Loucy (cell line): Measurements from ENCODE around the gene DAB1.

Source experiments
- CTCF ChIP-seq: fragments of 200-600 bp; sonication (generic); conservative IDR thresholded peaks from 2 replicates; pipeline ENCODE4 v1.5.1; 2014; ENCODE audit warnings: mild to moderate bottlenecking, antibody characterized with exemption, low read length
- EZH2phosphoT487 ChIP-seq: fragments of 200-600 bp; IDR thresholded peaks from 2 replicates; pipeline ENCODE4 v1.6.1; 2018; ENCODE audit warnings: antibody characterized with exemption, mild to moderate bottlenecking, moderate library complexity, borderline replicate concordance

GRCh38 chr1:57040811-57041210 is 383.0 kb downstream of the DAB1 start:
- no peak for TF ChIP-seq CTCF
- TF ChIP-seq EZH2phosphoT487, result no peak
